ENCODE data around the gene RAP2A.

GRCh38 chr13:97426695-97427094, 7.3 kb upstream of the RAP2A start:
- TF ChIP-seq, protein P1, sequence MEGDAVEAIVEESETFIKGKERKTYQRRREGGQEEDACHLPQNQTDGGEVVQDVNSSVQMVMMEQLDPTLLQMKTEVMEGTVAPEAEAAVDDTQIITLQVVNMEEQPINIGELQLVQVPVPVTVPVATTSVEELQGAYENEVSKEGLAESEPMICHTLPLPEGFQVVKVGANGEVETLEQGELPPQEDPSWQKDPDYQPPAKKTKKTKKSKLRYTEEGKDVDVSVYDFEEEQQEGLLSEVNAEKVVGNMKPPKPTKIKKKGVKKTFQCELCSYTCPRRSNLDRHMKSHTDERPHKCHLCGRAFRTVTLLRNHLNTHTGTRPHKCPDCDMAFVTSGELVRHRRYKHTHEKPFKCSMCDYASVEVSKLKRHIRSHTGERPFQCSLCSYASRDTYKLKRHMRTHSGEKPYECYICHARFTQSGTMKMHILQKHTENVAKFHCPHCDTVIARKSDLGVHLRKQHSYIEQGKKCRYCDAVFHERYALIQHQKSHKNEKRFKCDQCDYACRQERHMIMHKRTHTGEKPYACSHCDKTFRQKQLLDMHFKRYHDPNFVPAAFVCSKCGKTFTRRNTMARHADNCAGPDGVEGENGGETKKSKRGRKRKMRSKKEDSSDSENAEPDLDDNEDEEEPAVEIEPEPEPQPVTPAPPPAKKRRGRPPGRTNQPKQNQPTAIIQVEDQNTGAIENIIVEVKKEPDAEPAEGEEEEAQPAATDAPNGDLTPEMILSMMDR (IDR thresholded peaks at IDR 0.05; ENCODE audit: poor library complexity): no peak
- TF ChIP-seq EZH2 (IDR thresholded peaks at IDR 0.05; ENCODE audit: borderline replicate concordance) (no peak), EZH2phosphoT487 (IDR thresholded peaks at IDR 0.05; ENCODE audit: low read depth, severe bottlenecking, unreplicated experiment) (no peak)

Data from hepatocyte (in vitro differentiated cells).